Activated CD4-positive, alpha-beta T cell treated with anti-CD3 and anti-CD28 coated beads, Interleukin-2, amount 10 ng/mL, durations not matched to agents 24 days and 14 days (primary cell): Measurements from ENCODE around the gene COL18A1. TPM values are rescaled to one million over a fixed set of nuclear protein-coding genes. Genes with fewer than 3 reads are reported as not detected.

ENCODE experiments used
- DNase-seq: peaks from one replicate; pipeline ENCODE4 v3.0.0; 2022
- H3K27ac Mint-ChIP-seq: one replicate; pipeline ENCODE4 v1.8.0; 2022; ENCODE audit warnings: mild to moderate bottlenecking, mixed read lengths
- H3K27me3 Mint-ChIP-seq: one replicate; pipeline ENCODE4 v1.8.0; 2022; ENCODE audit warnings: mixed read lengths
- H3K36me3 Mint-ChIP-seq: one replicate; pipeline ENCODE4 v1.8.0; 2022; ENCODE audit warnings: low read depth, mild to moderate bottlenecking, mixed read lengths
- H3K4me1 Mint-ChIP-seq: one replicate; pipeline ENCODE4 v1.8.0; 2021; ENCODE audit warnings: mixed read lengths
- H3K4me3 Mint-ChIP-seq: one replicate; pipeline ENCODE4 v1.8.0; 2022; ENCODE audit warnings: mild to moderate bottlenecking, moderate library complexity, mixed read lengths
- H3K9me3 Mint-ChIP-seq: one replicate; pipeline ENCODE4 v1.8.0; 2021; ENCODE audit warnings: mixed read lengths
- intact Hi-C: fragments of 100-400 bp; cut with micrococcal nuclease; formaldehyde crosslinking; loops from one replicate; pipeline ENCODE4 v1.15.1; 2023
- total RNA-seq: library from RNA; stranded (reverse); gene quantifications from 2 replicates; pipeline ENCODE4 v1.2.3, GENCODE V29; 2022

COL18A1 gene
- total RNA-seq, 1 donor from 2014 or later: 3.2 TPM

DNA sequence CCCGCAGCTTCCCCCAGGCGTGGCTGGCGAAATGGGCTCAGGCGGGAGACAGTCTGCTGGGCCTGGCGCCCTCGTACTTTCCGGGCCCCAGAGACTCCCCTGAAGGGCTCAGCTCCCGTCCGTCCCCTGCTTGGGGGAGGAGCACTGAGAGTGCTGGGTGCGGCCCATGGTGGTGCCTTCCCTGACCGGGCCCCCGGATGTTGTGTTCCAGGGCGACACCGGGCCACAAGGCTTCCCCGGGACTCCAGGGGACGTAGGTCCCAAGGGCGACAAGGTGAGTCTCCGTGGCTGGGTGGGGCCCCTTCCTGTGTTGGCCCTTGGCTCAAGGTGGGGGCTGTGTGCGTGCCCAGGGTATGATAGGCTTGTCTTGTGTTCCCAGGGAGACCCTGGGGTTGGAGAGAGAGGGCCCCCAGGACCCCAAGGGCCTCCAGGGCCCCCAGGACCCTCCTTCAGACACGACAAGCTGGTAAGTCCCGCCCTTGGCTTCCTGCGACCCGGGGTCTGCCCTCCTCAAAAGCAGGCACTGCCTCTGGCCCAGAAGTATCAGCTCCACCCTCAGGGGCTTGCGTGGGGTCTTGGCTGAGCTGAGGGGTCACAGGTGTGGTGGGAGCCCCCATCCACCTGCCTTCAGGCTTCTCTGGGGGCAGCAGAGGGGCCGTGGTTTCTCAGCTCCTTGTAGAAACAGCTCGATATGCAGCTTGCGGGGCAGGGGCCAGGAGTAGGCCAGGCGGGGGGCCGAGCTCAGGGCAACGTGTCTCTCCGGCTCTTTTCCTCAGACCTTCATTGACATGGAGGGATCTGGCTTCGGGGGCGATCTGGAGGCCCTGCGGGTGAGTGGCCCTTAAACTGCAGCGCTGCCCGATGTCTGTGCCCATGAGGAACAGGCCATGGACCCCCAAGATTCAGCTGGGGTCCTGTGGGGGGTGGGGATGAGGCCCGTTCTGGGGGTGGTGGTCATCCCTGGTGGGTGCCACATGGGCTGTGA, 75.0 kb downstream of the COL18A1 start:
- Mint-ChIP-seq H3K4me3 (peak overlapping the region; percentile 56), H3K9me3 (no peaks in the 10 kb centered on the region), H3K27ac (peak overlapping the region; percentile 98), H3K27me3 (no peaks in the 10 kb centered on the region), H3K4me1 (peaks cover 30% of the 10 kb centered on the region), H3K36me3 (no peaks in the 10 kb centered on the region)
- intact Hi-C loops: loop anchor here (5.0 kb wide), 1 partner anchor 72 kb away; no protein-coding TSS in a partner anchor
- DNase-seq: peak; percentile 72

DNA sequence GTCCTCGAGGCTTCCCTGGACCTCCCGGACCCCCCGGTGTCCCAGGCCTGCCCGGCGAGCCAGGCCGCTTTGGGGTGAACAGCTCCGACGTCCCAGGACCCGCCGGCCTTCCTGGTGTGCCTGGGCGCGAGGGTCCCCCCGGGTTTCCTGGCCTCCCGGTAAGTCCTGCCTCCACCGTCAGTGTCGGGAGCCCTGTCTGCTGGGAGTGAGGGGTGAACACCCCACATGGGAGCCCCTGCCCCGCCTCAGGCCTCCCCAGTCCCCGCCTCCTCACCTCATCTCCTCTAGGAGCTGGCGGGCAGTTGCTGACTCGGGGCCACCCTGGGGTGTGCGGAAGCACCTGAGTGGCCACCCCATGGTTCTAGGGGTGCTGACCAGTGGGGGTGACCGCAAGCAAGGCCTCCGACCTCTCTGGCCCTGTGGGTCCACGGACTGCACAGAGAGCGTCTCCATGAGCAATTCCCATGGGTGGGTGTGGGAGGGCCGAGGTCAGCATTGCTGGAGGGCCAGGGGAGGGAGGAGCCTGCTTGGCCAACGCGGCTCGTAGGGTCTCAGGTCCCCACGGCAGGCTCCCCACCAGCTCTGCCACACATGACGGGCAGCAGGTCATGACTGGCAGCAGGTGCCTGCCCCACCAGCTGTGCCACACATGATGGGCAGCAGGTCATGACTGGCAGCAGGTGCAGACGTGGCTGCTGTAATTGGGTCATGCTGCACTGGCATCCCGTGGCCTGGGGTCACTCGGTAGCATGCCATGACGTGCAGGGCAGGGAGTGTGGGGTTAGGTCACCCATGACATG, 75.9 kb downstream of the COL18A1 start:
- Mint-ChIP-seq H3K27me3 (no peaks in the 10 kb centered on the region), H3K4me1 (peaks cover 30% of the 10 kb centered on the region), H3K27ac (no peak overlapping the region), H3K9me3 (no peaks in the 10 kb centered on the region), H3K36me3 (no peaks in the 10 kb centered on the region), H3K4me3 (no peak overlapping the region)
- DNase-seq: no peak
- intact Hi-C loops: no loop called here

DNA sequence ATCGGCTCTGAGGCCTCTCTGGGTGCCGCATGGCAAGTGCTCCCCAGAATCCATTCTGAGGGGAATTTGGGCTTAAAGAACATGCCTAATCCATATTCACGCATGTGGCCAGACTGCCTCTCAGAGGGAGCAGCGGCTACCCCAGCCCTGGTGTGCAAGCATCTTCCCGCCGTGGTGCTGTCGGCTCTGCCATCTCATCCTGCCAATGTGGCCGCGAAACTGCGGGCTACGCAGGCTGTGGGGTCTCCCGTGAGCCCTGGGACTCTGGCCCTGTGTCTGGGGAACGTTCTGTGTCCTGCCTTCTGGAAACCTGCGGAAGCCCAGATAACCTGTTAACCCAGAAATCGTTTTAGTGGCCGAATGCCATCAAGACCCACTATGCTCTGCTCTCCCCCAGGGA, 76.6 kb downstream of the COL18A1 start:
- no peaks in the 10 kb centered on the region for H3K9me3 Mint-ChIP-seq
- no peak overlapping the region for H3K27ac Mint-ChIP-seq
- DNase-seq: no peak
- intact Hi-C loops: no loop called here
- H3K36me3 Mint-ChIP-seq: no peaks in the 10 kb centered on the region
- peaks cover 29% of the 10 kb centered on the region for H3K4me1 Mint-ChIP-seq
- H3K4me3 Mint-ChIP-seq: no peak overlapping the region
- H3K27me3 Mint-ChIP-seq: no peaks in the 10 kb centered on the region

DNA sequence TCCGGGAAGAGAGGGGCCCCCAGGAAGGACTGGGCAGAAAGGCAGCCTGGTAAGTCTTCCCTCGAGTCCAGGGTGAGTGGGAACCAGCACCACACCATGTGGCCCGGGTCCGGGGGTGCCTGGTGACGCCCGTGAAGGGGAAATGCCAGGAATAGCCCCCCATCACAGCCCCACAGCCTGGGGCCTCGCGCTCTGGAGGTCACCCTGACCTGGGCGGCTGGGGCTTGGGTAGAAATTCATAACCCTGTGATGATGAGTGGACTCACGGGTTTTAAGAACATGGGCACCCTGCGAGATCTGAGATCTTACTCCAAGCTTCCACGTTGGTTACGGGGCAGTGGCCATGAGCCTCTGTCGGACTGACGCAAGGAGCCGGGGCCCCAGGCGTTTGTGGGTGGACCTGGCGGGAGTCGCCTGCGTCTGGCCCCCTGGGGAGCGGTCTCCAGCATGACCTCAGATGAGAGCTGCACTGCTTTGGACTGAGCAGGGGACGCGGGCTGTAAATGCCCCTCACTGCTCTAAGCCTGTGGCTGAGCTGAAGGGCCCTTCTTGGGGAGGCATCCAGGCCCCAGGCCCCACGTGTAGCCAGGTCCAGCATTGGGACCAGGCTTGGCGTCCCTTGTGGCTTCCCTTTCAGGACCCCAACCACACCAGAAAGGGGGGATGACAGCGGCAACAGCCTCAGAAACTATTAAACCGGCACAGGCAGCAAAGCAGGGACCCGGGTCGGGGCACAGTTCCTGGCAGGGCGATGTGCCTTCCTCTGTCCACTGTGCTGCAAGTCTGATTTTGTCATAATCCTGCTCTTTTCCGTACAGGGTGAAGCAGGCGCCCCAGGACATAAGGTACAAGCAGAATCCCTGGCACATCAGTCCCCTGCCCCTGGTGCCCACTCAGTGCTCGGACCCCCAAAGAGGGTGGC, 77.3 kb downstream of the COL18A1 start:
- Mint-ChIP-seq H3K9me3 (no peaks in the 10 kb centered on the region), H3K27ac (peak overlapping the region; percentile 88), H3K4me1 (peaks cover 28% of the 10 kb centered on the region), H3K4me3 (peak overlapping the region; percentile 68), H3K36me3 (no peaks in the 10 kb centered on the region), H3K27me3 (no peaks in the 10 kb centered on the region)
- intact Hi-C loops: no loop called here
- DNase-seq: no peak

DNA sequence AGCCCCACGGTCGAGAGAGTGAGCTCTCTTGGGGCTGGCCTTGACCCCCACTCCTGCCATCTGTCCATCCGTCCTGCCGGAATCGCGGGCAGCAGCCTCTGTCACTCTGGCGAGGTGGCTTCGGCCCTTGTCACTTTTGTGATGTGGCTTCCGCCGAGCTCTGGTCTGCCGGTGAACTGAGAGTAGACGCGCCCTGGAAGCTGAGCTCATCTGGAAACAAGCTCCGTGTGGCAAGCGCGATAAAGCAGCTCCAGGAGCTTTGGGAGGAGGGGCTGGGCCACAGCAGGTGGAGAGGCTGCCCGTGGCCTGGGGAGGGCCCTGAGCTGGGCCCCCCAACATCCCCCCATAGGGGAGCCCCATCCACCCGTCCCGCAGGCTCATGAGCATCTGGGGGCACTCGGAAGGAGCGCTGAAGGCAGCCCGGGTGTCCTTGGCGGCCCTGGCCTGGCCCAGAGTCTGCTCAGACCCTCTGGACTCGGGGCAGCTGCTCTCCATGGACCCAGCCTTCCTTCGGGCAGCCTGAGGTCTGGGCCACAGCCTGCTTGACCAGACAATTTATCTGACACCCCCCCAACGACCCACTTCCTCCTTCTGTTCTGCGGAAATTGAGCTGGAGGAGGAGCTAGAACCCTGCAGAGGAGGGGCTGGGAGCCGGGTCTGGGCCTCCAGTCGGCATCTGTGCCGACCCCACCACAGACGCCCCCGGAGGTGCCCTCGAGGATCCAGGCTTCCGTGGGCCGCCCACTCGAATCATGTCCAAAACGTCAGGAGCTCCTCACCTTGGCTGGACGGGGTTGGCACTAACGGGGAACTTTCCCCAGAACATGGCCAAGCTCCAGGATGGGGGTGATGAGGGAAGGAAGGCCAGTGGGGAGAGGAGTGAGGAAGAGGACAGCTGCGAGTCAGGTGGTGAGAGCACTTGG, 78.2 kb downstream of the COL18A1 start:
- no peaks in the 10 kb centered on the region for H3K27me3 Mint-ChIP-seq
- peak overlapping the region; percentile 88 for H3K27ac Mint-ChIP-seq
- DNase-seq: peak; percentile 88
- peak overlapping the region; percentile 68 for H3K4me3 Mint-ChIP-seq
- intact Hi-C loops: no loop called here
- peaks cover 25% of the 10 kb centered on the region for H3K4me1 Mint-ChIP-seq
- H3K36me3 Mint-ChIP-seq: no peaks in the 10 kb centered on the region
- H3K9me3 Mint-ChIP-seq: no peaks in the 10 kb centered on the region

DNA sequence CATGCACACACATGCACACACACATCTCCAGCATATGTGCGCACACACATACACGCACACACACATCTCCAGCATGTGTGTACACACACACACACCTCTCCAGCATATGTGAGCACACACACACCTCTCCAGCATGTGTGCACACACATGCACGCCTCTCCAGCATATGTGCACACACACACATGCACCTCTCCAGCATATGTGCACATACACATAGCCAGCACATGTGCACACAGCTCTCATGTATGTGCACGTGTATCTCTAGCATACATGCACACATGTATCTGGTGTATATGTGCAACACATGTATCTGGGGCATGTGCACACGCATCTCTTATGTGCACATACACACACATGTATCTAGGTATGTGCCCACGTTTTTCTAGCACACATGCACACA, 79.4 kb downstream of the COL18A1 start:
- Mint-ChIP-seq H3K4me1 (peaks cover 13% of the 10 kb centered on the region), H3K4me3 (no peak overlapping the region), H3K27ac (peak overlapping the region; percentile 7), H3K27me3 (no peaks in the 10 kb centered on the region), H3K9me3 (no peaks in the 10 kb centered on the region), H3K36me3 (no peaks in the 10 kb centered on the region)
- intact Hi-C loops: no loop called here
- DNase-seq: no peak

DNA sequence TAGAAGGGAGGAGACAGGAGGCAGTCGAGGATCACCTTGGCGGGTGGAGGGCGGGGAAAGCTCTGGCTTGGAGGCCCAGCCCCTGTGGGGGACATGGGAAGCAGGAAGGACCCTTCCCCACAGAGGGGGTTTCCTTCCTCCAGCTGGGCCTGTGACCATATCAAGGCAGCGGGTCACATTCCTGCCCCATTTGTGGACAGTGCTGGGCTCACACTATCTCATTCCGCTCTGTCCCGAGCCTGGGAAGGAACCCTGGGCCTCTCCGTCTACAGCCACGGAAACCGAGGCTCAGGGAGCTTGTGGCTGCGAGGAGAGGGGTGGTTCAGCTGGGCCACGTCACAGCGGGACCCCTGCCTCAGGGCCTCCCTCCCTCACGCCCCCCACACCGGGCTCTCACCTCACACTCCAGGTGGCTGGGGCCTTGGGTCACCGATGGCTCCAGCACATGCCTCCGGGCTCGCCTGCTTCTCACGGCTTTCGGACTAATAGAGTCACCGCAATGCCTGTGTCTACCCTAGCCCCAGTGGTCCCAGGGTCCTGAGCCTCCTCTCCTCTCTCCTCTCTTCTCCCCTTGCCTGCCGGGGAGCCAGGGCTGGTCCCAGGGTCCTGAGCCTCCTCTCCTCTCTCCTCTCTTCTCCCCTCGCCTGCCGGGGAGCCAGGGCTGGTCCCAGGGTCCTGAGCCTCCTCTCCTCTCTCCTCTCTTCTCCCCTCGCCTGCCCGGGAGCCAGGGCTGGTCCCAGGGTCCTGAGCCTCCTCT, 80.9 kb downstream of the COL18A1 start:
- H3K27me3 Mint-ChIP-seq: no peaks in the 10 kb centered on the region
- no peak overlapping the region for H3K27ac Mint-ChIP-seq
- intact Hi-C loops: no loop called here
- no peaks in the 10 kb centered on the region for H3K36me3 Mint-ChIP-seq
- H3K4me3 Mint-ChIP-seq: no peak overlapping the region
- H3K9me3 Mint-ChIP-seq: no peaks in the 10 kb centered on the region
- peaks cover 11% of the 10 kb centered on the region for H3K4me1 Mint-ChIP-seq
- DNase-seq: no peak

DNA sequence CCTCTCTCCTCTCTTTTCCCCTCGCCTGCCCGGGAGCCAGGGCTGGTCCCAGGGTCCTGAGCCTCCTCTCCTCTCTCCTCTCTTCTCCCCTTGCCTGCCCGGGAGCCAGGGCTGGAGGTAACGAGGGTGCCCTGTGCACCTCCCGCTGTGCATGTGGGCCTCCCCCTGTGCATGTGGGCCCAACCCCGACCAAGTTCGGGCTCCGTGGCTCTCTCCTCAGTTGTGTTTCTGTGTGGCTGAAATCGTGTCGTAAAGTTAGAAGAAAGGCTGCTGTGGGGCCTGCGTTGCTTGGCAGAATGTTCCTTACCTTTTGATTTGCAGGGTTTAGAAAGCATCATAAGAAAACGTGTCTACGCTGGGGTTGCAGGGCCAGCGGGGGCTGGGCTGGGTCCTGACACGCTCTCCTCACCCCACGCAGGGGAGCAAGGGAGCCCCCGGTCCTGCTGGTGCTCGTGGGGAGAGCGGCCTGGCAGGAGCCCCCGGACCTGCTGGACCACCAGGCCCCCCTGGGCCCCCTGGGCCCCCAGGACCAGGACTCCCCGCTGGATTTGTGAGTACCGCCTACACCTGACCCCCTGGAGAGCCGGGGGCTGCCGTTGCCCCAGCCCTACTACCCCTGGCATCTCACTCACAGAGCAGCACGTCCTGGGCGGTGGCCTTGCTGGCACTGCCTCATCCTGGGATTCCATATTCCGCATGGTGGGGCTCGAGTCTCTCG, 81.6 kb downstream of the COL18A1 start:
- no peak overlapping the region for H3K27ac Mint-ChIP-seq
- H3K4me1 Mint-ChIP-seq: peaks cover 11% of the 10 kb centered on the region
- intact Hi-C loops: no loop called here
- no peak overlapping the region for H3K4me3 Mint-ChIP-seq
- no peaks in the 10 kb centered on the region for H3K27me3 Mint-ChIP-seq
- H3K36me3 Mint-ChIP-seq: no peaks in the 10 kb centered on the region
- DNase-seq: no peak
- H3K9me3 Mint-ChIP-seq: no peaks in the 10 kb centered on the region

DNA sequence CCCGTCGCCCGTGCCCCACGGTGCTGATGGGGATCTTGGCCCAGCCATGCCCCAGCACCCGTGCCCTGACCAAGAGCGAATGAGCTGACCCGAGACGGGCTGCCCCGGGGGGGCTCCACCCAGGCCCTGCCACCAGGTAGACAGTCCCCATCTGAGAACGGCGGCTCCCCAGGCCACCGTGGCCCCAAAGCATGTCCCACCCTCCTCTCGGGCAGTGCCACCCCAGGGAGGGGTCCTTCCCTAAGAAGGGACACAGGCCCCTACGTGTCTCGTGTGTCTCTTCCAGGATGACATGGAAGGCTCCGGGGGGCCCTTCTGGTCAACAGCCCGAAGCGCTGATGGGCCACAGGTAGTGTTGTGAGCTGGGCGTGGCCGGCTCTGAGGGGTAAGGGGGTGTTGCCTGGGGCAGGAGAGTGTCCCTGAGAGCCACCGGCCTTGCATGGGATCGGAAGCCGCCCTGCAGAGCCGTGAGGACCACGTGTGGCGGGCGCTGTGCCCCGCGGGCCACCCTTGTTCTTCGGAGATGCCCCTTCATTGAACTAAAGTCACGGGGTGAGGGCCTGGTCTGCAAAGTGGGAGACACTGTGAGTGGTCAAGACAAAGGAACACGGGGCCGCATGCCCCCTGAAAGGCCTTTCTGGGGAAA, 82.3 kb downstream of the COL18A1 start:
- no peak overlapping the region for H3K4me3 Mint-ChIP-seq
- H3K27ac Mint-ChIP-seq: no peak overlapping the region
- intact Hi-C loops: no loop called here
- H3K27me3 Mint-ChIP-seq: no peaks in the 10 kb centered on the region
- peaks cover 11% of the 10 kb centered on the region for H3K4me1 Mint-ChIP-seq
- no peaks in the 10 kb centered on the region for H3K9me3 Mint-ChIP-seq
- no peaks in the 10 kb centered on the region for H3K36me3 Mint-ChIP-seq
- no peak for DNase-seq

DNA sequence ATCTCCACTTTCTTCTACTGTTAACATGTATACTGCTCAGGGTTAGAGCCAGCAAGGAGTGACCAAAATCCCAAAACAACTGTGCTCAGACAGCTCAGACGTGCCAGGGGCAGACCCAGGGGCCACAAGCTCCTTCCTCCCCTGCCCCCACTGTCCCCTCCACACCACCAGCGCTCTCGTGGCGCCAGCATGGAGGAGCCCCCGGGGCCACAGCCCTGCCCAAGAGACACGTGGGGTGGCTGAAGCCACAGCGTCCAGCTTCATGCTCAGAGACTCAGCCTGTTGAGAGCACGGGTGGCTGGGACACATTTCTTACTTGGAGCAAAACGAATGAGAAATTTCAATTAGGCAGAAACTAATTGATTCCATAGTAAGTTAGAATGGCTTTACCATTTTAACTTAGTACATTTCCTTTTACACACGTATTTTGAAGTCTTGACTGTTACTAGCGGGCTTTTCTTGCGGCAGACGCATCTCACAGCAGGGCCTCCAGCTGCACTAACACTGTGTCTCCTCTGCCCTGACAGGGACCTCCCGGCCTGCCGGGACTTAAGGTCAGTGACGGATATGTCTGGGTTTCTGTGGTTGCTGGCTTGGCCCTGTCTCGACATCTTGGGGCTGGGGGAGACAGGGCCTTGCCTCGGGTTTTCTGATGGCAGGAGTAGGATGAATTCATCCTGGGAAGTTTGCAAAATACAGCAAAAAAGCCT, 83.1 kb downstream of the COL18A1 start:
- Mint-ChIP-seq H3K27ac (no peak overlapping the region), H3K4me3 (no peak overlapping the region), H3K4me1 (peaks cover 8% of the 10 kb centered on the region), H3K9me3 (no peaks in the 10 kb centered on the region), H3K36me3 (no peaks in the 10 kb centered on the region), H3K27me3 (no peaks in the 10 kb centered on the region)
- intact Hi-C loops: no loop called here
- DNase-seq: no peak
